ENCODE data around the gene ZDHHC11B.

DNA sequence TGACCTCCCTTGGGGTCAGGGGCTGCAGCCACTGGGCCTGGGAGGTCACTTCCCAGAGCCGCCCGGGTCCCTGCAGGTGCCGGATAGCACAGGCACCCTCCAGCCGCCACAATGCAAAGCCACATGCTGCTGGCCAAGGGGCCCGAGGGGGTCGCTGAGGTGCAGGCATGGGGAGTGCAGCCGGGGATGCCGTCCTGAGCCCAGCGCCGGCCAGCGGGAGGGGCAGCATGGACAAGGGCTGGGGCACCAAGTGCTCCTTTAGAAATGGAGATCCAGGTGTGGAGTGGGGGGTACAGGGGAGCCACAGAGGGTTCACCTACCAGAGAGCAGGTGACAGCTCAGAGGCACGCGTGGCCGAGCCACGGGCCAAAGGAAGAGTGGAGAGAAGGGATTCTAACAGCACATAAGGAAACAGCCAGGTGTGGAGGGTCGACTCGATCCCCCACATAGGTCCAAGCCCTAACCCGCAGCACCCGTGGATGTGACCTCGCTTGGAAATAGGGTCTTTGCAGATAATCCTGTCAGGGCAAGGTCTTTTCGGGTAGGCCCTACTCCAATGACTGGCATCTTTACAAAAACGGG is 24.7 kb downstream of the ZDHHC11B start:
- TF ChIP-seq, protein P1, sequence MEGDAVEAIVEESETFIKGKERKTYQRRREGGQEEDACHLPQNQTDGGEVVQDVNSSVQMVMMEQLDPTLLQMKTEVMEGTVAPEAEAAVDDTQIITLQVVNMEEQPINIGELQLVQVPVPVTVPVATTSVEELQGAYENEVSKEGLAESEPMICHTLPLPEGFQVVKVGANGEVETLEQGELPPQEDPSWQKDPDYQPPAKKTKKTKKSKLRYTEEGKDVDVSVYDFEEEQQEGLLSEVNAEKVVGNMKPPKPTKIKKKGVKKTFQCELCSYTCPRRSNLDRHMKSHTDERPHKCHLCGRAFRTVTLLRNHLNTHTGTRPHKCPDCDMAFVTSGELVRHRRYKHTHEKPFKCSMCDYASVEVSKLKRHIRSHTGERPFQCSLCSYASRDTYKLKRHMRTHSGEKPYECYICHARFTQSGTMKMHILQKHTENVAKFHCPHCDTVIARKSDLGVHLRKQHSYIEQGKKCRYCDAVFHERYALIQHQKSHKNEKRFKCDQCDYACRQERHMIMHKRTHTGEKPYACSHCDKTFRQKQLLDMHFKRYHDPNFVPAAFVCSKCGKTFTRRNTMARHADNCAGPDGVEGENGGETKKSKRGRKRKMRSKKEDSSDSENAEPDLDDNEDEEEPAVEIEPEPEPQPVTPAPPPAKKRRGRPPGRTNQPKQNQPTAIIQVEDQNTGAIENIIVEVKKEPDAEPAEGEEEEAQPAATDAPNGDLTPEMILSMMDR (IDR thresholded peaks at IDR 0.05; ENCODE audit: low read depth, low read length, poor library complexity, severe bottlenecking), result no peak
- no peak for TF ChIP-seq EZH2phosphoT487 (IDR thresholded peaks at IDR 0.05; ENCODE audit: borderline replicate concordance, low read length)

All from DOHH2 (cell line).